DND-41 (cell line): Measurements from ENCODE around the gene EPHA10.
"Not testable (repeated sequence)": the region's sequence is repeated elsewhere in the genome, so short reads cannot be mapped to it uniquely, and the experiment has no call there.

Source experiments
- ATAC-seq: fragments of 200-7000 bp; cut with Tn5 transposase; 3 replicates; pipeline ENCODE4 v1.9.1; 2021; ENCODE audit warnings: low read depth; ENCODE audit not compliant: insufficient read depth
- DNase-seq: peaks from one replicate; pipeline ENCODE4 v3.0.0-alpha.2; 2020
- H2AFZ ChIP-seq: 2 replicates; pipeline ENCODE4 v1.6.0; 2012; ENCODE audit warnings: low read depth, low read length
- H3K27ac ChIP-seq: 2 replicates; pipeline ENCODE4 v1.5.1; 2012; ENCODE audit warnings: low read length, inconsistent platforms
- H3K27me3 ChIP-seq: fragments of 200-600 bp; sonication (generic); 2 replicates; pipeline ENCODE4 v1.6.0; 2012; ENCODE audit warnings: low read length, mild to moderate bottlenecking, inconsistent platforms; ENCODE audit not compliant: insufficient read depth, poor library complexity
- H3K36me3 ChIP-seq: 2 replicates; pipeline ENCODE4 v1.5.1; 2012; ENCODE audit warnings: low read length, inconsistent platforms; ENCODE audit not compliant: insufficient read depth
- H3K4me1 ChIP-seq: 2 replicates; pipeline ENCODE4 v1.5.1; 2012; ENCODE audit warnings: mild to moderate bottlenecking, low read length; ENCODE audit not compliant: insufficient read depth
- H3K4me2 ChIP-seq: 2 replicates; pipeline ENCODE4 v1.6.0; 2012; ENCODE audit warnings: mild to moderate bottlenecking, moderate library complexity, low read length, inconsistent platforms; ENCODE audit not compliant: insufficient read depth
- H3K4me3 ChIP-seq, 2 experiments: fragments of 200-600 bp in 1 of 2; shearing (Covaris generic) in 1 of 2; 2 replicates each; pipeline ENCODE4 v1.5.1; 2012 to 2016; ENCODE audit warnings: inconsistent platforms in 2 of 2, low read length in 2 of 2, mild to moderate bottlenecking in 2 of 2, low read depth in 1 of 2, moderate library complexity in 1 of 2
- H3K79me2 ChIP-seq: 2 replicates; pipeline ENCODE4 v1.6.0; 2012; ENCODE audit warnings: low read length, inconsistent platforms; ENCODE audit not compliant: insufficient read depth
- H3K9ac ChIP-seq: 2 replicates; pipeline ENCODE4 v1.6.0; 2012; ENCODE audit warnings: low read depth, mild to moderate bottlenecking, inconsistent platforms, low read length, moderate library complexity
- H3K9me3 ChIP-seq: 2 replicates; pipeline ENCODE4 v1.5.1; 2012; ENCODE audit warnings: low read length, moderate library complexity, mild to moderate bottlenecking, inconsistent platforms; ENCODE audit not compliant: insufficient read depth, severe bottlenecking
- H4K20me1 ChIP-seq: 2 replicates; pipeline ENCODE4 v1.6.0; 2012; ENCODE audit warnings: low read length; ENCODE audit not compliant: insufficient read depth
- CTCF ChIP-seq: IDR thresholded peaks from 2 replicates; pipeline ENCODE4 v1.5.1; 2012; ENCODE audit warnings: borderline replicate concordance, low read length, moderate library complexity, mild to moderate bottlenecking; ENCODE audit not compliant: poor library complexity, severe bottlenecking; ENCODE audit errors: extremely low read depth
- EZH2 ChIP-seq: IDR thresholded peaks from 3 replicates; pipeline ENCODE4 v1.6.1; 2012; ENCODE audit warnings: borderline replicate concordance, low read depth, mild to moderate bottlenecking, moderate library complexity, low read length, inconsistent platforms; ENCODE audit not compliant: severe bottlenecking

EPHA10 gene

GRCh38 chr1:37746806-37747205, 18.1 kb downstream of the EPHA10 start:
- no peaks in the 10 kb centered on the region for H3K79me2 ChIP-seq
- H3K27ac ChIP-seq = no peak overlapping the region
- no peak overlapping the region for H2AFZ ChIP-seq
- H3K9me3 ChIP-seq = no peaks in the 10 kb centered on the region
- H3K4me3 ChIP-seq = no peak overlapping the region
- no peak for ATAC-seq
- no peak for DNase-seq
- H3K36me3 ChIP-seq = no peaks in the 10 kb centered on the region
- no peaks in the 10 kb centered on the region; the same call in 1 of the 2 replicates for H4K20me1 ChIP-seq
- no peaks in the 10 kb centered on the region for H3K4me1 ChIP-seq
- H3K9ac ChIP-seq = no peak overlapping the region
- no peak for TF ChIP-seq EZH2
- TF ChIP-seq CTCF = no peak
- peaks cover 2% of the 10 kb centered on the region for H3K27me3 ChIP-seq
- H3K4me2 ChIP-seq = no peak overlapping the region

GRCh38 chr1:37741662-37742061, 23.3 kb downstream of the EPHA10 start:
- H3K9me3 ChIP-seq = no peaks in the 10 kb centered on the region
- ATAC-seq (no peak), DNase-seq (no peak)
- peaks cover 2% of the 10 kb centered on the region for H3K27me3 ChIP-seq
- H4K20me1 ChIP-seq = no peaks in the 10 kb centered on the region
- H3K4me1 ChIP-seq = no peaks in the 10 kb centered on the region
- H3K36me3 ChIP-seq = no peaks in the 10 kb centered on the region
- H3K27ac ChIP-seq = no peak overlapping the region
- H3K79me2 ChIP-seq = no peaks in the 10 kb centered on the region
- H3K9ac ChIP-seq = no peak overlapping the region
- TF ChIP-seq CTCF (no peak), EZH2 (no peak)
- H3K4me2 ChIP-seq = no peak overlapping the region
- H2AFZ ChIP-seq = no peak overlapping the region
- H3K4me3 ChIP-seq = no peak overlapping the region

- TF ChIP-seq CTCF (no peak), EZH2 (no peak)
- Histone ChIP-seq H3K9ac (no peak overlapping the region), H3K4me2 (no peak overlapping the region), H3K9me3 (no peaks in the 10 kb centered on the region), H3K27me3 (peaks cover 2% of the 10 kb centered on the region), H4K20me1 (no peaks in the 10 kb centered on the region), H3K36me3 (no peaks in the 10 kb centered on the region), H3K4me1 (no peaks in the 10 kb centered on the region), H2AFZ (no peak overlapping the region), H3K79me2 (no peaks in the 10 kb centered on the region), H3K27ac (no peak overlapping the region), H3K4me3 (no peak overlapping the region)
- ATAC-seq = no peak
- no peak for DNase-seq
These were observed 23.8 kb downstream of the EPHA10 start for GRCh38 chr1:37741130-37741529.

- DNase-seq = no peak
- Histone ChIP-seq H3K27ac (no peak overlapping the region), H3K4me1 (no peaks in the 10 kb centered on the region), H4K20me1 (no peaks in the 10 kb centered on the region), H2AFZ (no peak overlapping the region), H3K9me3 (no peaks in the 10 kb centered on the region), H3K4me2 (no peak overlapping the region), H3K36me3 (no peaks in the 10 kb centered on the region), H3K9ac (no peak overlapping the region), H3K79me2 (no peaks in the 10 kb centered on the region), H3K27me3 (peaks cover 2% of the 10 kb centered on the region), H3K4me3 (no peak overlapping the region)
- no peak for TF ChIP-seq CTCF
- TF ChIP-seq EZH2 = no peak
- ATAC-seq = no peak
These were observed 25.7 kb downstream of the EPHA10 start for GRCh38 chr1:37739222-37739621.

GRCh38 chr1:37738619-37739018, 26.3 kb downstream of the EPHA10 start:
- not testable (repeated sequence) for DNase-seq, ATAC-seq, H3K36me3 ChIP-seq, H3K27me3 ChIP-seq, H3K9me3 ChIP-seq, H3K79me2 ChIP-seq, H3K4me1 ChIP-seq, H3K27ac ChIP-seq, H3K9ac ChIP-seq, H4K20me1 ChIP-seq, H3K4me2 ChIP-seq, H2AFZ ChIP-seq, H3K4me3 ChIP-seq
